T-helper 1 cell (primary cell): Measurements from ENCODE around the gene GAL3ST1.
"Not testable (repeated sequence)": the region's sequence is repeated elsewhere in the genome, so short reads cannot be mapped to it uniquely, and the experiment has no call there.

Experiments
- DNase-seq, 5 donors: peaks; one replicate each; pipeline ENCODE4 v3.0.0-alpha.2; 2012 to 2020

The GAL3ST1 gene

GRCh38 chr22:30564045-30564760, 10.3 kb downstream of the GAL3ST1 start:
- DNase-seq = no peak

- DNase-seq = no peak
Observed at GRCh38 chr22:30562366-30562765, 12.1 kb downstream of the GAL3ST1 start.

DNA sequence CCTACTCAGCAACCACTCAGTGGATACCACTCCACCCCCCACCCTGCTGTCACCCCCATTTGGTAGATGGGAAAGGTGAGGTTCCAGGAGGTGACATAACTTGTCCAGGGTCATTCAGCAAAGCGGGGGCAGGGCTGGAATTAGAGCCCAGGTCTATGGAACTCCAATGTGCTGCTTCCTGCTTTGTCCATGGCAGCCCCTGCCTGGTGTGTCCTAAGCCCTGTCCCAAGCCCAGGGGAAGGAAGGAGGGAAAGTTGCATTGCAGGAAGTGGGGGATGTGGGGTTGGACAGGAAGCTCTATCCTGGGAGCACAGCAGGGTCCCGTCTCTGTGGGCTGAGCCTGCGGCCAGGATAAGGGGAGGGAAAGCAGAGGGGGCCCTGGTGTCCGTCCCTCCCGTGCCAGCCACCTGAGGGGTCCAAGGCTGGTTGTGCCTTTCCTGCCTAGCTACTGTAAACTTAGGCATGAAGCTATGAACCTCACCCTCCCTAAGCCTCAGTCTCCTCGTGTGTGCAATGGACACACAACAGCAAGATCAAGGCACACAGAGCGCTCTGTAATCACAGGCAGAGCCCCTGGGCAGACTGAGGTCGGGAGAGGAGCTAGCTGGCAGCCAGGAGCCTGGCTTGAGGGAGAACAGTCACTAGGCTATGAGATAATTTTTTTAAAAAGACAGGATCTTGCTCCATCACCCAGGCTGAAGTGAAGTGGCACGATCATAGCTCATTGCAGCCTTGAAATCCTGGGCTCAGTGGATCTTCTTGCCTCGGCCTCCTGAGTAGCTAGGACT, 12.9 kb downstream of the GAL3ST1 start:
- DNase-seq = no peak

DNA sequence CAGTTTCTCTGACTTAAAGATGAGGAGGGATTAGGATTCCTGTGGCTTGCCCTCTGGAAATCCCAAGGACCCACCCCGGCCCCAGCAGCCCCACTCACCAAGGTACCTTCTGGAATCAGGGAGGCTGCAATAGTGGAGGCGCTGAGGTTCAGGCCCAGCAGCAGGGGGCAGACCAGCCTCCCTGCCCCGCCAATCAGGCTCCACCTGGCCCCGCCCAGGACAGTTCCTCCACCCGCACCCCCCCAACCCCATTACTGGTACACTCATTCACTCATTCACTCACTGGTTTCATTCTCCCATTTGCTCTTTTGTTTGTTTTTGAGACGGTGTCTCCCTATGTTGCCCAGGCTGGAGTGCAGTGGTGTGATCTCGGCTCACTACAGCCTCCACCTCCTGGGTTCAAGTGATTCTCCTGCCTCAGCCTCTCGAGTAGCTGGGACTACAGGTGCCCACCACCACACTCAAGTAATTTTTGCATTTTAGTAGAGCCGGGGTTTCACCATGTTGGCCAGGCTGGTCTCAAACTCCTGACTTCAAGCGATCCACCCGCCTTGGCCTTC, 13.7 kb downstream of the GAL3ST1 start:
- not testable (repeated sequence) for DNase-seq

- DNase-seq = no peak
Observed at GRCh38 chr22:30559889-30560288, 14.6 kb downstream of the GAL3ST1 start.

GRCh38 chr22:30557243-30557642, 17.2 kb downstream of the GAL3ST1 start:
- no peak for DNase-seq

GRCh38 chr22:30556388-30556787, 18.1 kb downstream of the GAL3ST1 start:
- no peak for DNase-seq

DNA sequence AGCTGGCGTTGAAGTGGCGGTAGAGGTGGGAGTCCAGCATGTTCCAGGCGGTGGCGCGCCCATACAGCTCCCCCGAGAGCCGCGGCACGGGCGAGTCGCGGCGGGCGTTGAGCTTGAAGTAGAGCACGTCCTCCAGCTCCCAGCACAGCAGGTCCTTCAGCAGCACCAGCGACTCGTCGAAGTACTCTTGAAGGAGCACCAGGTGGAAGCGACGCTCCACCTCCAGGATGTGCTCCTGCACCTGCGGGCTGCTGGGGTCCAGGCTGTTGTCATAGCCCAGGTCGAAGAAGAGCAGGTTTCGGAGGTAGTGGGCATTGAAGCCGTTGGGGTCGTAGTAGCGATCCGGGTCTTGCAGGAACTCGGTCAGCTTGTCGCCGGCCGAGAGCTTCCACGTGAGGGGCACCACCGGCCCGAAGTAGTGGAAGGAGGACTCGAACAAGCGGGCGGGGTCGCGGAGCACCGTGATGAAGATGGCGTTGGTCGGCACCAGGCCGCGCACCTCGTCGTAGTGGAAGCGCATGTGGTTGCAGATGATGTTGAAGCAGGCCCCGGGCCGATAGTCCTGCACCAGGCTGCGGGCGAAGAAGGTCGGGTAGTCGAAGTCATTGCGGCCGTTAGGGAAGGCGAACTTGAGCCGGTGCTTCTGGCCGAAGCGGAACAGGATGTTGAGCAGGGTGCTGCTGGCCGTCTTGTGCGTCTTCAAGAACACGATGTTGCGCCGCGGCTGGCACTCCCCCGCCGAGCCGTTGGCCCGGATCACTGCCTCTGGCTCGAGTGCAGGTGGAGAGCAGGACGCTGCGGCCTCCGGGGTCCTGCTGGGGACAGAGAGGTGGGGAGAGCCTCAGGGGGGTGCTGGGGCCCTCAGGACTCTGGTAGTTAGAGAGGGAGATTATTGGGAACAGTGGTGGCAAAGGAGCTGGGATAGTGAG, 18.9 kb downstream of the GAL3ST1 start:
- no peak for DNase-seq

GRCh38 chr22:30553971-30554370, 20.5 kb downstream of the GAL3ST1 start:
- no peak for DNase-seq

- DNase-seq = no peak
Observed at GRCh38 chr22:30552719-30553118, 21.7 kb downstream of the GAL3ST1 start.

DNA sequence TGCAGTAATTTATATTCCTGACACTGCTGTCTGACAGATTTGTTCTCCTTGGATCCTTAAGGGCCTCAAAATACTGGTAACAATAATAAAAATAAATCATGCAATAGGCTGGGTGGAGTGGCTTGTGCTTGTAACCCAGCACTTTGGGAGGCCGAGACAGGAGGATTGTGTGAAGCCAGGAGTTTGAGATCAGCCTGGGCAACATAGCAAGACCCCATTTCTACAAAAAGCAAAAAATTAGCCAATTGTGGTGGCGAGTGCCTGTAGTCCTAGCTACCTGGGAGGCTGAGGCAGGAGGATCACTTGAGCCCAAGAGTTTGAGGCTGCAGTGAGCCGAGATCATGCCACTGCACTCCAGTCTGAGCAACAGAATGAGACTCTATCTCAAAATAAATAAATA, 22.7 kb downstream of the GAL3ST1 start:
- DNase-seq = not testable (repeated sequence)

- DNase-seq = no peak
Observed at GRCh38 chr22:30547188-30547587, 27.3 kb downstream of the GAL3ST1 start.

DNA sequence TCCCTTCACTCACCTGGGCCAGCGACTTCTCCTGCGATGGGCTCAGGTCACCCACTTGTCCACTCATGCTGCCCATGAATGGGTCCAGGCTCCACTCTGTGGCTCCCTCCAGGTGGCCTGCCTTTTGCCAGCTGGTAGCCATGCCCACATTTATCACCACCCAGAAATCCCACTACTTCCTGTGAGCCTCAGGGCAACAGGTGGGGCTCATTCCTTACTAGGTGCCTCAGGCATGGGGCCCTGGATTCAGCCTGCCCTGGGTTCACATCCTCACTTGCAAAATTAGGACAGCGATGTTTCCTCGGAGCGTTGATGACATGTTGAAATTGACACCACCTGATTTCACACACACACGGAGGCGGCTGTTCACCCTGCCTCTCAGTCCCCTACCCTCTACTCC, 27.8 kb downstream of the GAL3ST1 start, which contains the start of gene SEC14L6:
TSS of gene SEC14L6 (minus strand) at position 126 of the 400 bp plus-strand sequence. CDS start at position 67, 59 bp downstream.
- DNase-seq = no peak

DNA sequence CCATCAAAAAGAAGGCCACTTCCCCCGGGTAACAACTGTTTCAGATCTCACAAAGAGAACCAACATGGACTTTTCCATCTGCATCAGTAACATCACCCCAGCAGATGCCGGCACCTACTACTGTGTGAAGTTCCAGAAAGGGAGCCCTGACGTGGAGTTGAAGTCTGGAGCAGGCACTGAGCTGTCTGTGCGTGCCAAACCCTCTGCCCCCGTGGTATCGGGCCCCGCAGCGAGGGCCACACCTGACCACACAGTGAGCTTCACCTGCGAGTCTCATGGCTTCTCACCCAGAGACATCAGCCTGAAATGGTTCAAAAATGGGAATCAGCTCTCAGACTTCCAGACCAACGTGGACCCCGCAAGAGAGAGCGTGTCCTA, 31.7 kb downstream of the GAL3ST1 start:
- DNase-seq = no peak

GRCh38 chr22:30541961-30542810, 32.3 kb downstream of the GAL3ST1 start:
- no peak for DNase-seq

- not testable (repeated sequence) for DNase-seq
Observed at GRCh38 chr22:30541511-30541910, 33.0 kb downstream of the GAL3ST1 start.

DNA sequence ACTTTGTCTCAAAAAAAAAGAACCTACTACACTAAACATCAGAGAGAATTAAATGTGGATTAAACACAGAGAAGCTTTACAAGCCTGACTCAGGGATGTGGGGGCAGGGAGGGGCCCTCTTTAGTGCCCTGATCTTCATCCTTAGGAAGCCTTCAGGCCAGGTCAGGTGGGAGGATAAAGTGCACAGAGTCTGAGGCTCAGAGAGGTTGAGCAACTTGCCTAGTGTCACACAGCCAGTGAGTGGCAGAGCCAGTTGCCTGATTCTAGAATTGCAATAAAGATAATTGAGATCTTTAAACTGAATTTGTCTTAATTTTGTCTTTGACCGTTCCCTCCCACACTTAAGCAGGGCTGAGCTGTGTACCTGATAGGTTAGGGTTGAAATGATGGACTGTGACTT, 35.1 kb downstream of the GAL3ST1 start:
- DNase-seq = no peak

DNA sequence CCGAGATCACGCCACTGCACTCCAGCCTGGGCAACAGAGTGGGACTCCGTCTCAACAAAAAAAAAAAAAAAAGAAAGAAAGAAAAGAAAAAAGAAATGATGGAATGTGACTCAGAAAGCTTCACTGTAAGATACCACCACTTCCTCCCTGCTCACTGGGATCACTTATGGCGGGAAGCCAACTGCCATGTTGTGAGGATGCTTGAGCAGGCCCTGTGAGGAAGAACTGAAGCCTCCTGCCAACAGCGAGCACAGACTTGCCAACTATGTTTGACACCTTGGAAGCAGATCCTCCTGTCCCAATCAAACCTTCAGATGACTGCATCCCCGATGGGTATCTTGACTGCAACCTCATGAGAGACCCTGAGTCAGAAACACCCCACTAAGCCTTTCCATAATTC, 36.2 kb downstream of the GAL3ST1 start:
- no peak for DNase-seq

DNA sequence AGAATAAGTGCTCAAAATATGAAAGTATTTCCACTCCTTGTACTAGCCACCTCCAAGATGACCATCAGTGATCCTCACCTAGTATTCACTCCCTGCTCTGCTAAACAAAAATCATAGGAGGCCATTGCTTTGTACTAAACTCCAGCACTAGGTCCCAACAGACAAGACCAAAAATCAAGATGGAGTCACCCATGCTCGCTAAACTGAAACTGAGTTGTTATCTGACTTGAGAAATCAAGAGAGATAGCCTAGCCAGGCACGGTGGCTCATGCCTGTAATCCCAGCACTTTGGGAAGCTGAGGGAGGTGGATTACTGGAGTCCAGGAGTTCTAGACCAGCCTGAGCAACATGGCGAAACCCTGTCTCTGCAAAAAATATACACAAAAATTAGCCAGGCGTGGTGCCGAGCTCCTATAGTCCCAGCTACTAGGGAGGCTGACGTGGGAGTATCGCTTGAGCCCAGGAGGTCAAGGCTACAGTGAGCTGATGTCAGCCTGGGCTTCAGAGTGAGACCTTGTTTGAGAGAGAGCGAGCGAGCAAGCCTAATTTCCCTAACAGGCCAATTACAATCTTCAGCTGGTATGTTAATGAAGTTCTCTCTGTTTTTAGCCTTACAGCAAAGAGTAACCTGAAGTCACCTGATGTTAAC, 37.3 kb downstream of the GAL3ST1 start:
- no peak for DNase-seq

DNA sequence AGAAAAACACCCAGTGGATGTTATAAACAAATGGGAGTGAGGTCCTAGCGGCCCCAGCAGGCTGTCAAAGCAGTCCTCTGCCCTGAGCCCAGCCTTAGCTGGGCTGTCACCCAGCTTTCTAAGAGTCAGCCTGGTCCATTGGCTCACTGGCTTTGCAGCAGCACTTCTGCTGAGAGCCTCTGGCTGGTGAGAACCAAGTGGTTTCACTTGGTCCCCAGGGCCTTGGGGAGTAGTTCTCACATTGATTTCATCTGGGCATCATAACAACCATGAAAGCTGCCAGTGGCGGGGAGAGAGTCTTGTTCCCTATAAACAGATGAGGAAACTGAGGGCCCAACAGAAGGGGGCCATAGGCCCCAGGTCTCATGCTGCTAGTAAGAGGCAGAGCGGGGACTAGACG, 39.3 kb downstream of the GAL3ST1 start:
- DNase-seq = no peak
